Measurements from ENCODE around the gene FAM78B. TPM values are rescaled to one million over a fixed set of nuclear protein-coding genes. Genes with fewer than 3 reads are reported as not detected.
A peak's percentile ranks its signal among the peaks of the same experiment; 100 is the strongest.

FAM78B gene
- total and polyA plus RNA-seq, 10 of the 15 experiments (the other 5 are each of a cell fraction or from before 2014, with no cell fraction given): 0.10 to 4.9 (median 1.6) TPM

- ATAC-seq: no peak
- Histone ChIP-seq H3K4me1 (ENCODE audit: control insufficient read depth, insufficient read depth, low read length) (peaks cover 41% of the 10 kb centered on the region), H3K9me3 (replicated peaks; ENCODE audit: control insufficient read depth, insufficient read depth, low read length) (no peaks in the 10 kb centered on the region; the same call in 2 of the 3 replicates), H3K79me2 (ENCODE audit: control insufficient read depth, insufficient read depth, low read length) (no peaks in the 10 kb centered on the region), H3K4me3 (no peak overlapping the region), H3K4me2 (ENCODE audit: control insufficient read depth, insufficient read depth) (peak overlapping the region; percentile 44; the same call in 1 of the 2 replicates), H3K9ac (ENCODE audit: control insufficient read depth, insufficient read depth, low read length) (no peak overlapping the region), H3K36me3 (ENCODE audit: control insufficient read depth in 2 of 2, insufficient read depth in 2 of 2, low read length in 1 of 2) (no peaks in the 10 kb centered on the region), H3K27me3 (replicated peaks in 1 of 2; ENCODE audit: control insufficient read depth in 2 of 2, insufficient read depth in 2 of 2, low read length in 1 of 2) (no peaks in the 10 kb centered on the region), H4K20me1 (ENCODE audit: control insufficient read depth, insufficient read depth) (no peaks in the 10 kb centered on the region), H3K27ac (ENCODE audit: control insufficient read depth, insufficient read depth) (peak overlapping the region; percentile 65), H2AFZ (ENCODE audit: control insufficient read depth, low read depth, low read length) (peak overlapping the region; percentile 44)
- no peak for FAIRE-seq
- TF ChIP-seq EP300 (IDR thresholded peaks at IDR 0.05; ENCODE audit: borderline replicate concordance in 1 of 2, control insufficient read depth in 1 of 2, low read depth in 2 of 2, low read length in 2 of 2): no peak
- SMC1A ChIA-PET (ENCODE audit: uncharacterized antibody, unreplicated experiment): interaction anchor here (0.7 to 3.0 kb wide), 25 partner anchors 9 to 485 kb away, joined by 3 to 22 read pairs (median 4); no protein-coding TSS in a partner anchor
- intact Hi-C loops (cut with micrococcal nuclease; ENCODE audit: unreplicated experiment): no loop called here
- BruUV-seq (replicated peaks): no TSS peak
- in situ Hi-C loops (cut with MboI): no loop called here
- RAD21 ChIA-PET (ENCODE audit: unreplicated experiment): interaction anchor here (0.7 to 2.9 kb wide), 17 partner anchors 9 to 308 kb away, joined by 3 to 32 read pairs (median 4); no protein-coding TSS in a partner anchor
- WGBS (ENCODE audit: insufficient coverage, insufficient replicate concordance, low lambda C conversion rate, missing lambda C conversion rate): 27% methylated on average over 2 of the region's 2 CpGs
- POLR2A ChIA-PET: interaction anchor here (0.6 to 2.3 kb wide), 6 partner anchors 9 to 571 kb away, joined by 3 to 10 read pairs (median 3); no protein-coding TSS in a partner anchor
- CTCF ChIA-PET: interaction anchor here (0.7 to 3.1 kb wide), 13 partner anchors 10 to 308 kb away, joined by 3 to 13 read pairs (median 4); no protein-coding TSS in a partner anchor
- no peak for DNase-seq (ENCODE audit: low read depth, low spot score)
Measured at GRCh38 chr1:166170726-166171125, 3.9 kb upstream of the FAM78B start.

- no TSS peak for BruUV-seq (replicated peaks)
- Histone ChIP-seq H3K4me3 (no peak overlapping the region), H3K9me3 (replicated peaks; ENCODE audit: control insufficient read depth, insufficient read depth, low read length) (no peaks in the 10 kb centered on the region; the same call in 2 of the 3 replicates), H2AFZ (ENCODE audit: control insufficient read depth, low read depth, low read length) (peak overlapping the region; percentile 50; the same call in 1 of the 2 replicates), H3K27ac (ENCODE audit: control insufficient read depth, insufficient read depth) (peak overlapping the region; percentile 72), H4K20me1 (ENCODE audit: control insufficient read depth, insufficient read depth) (no peaks in the 10 kb centered on the region), H3K4me2 (ENCODE audit: control insufficient read depth, insufficient read depth) (peak overlapping the region; percentile 72), H3K79me2 (ENCODE audit: control insufficient read depth, insufficient read depth, low read length) (no peaks in the 10 kb centered on the region), H3K9ac (ENCODE audit: control insufficient read depth, insufficient read depth, low read length) (no peak overlapping the region), H3K27me3 (replicated peaks in 1 of 2; ENCODE audit: control insufficient read depth in 2 of 2, insufficient read depth in 2 of 2, low read length in 1 of 2) (no peaks in the 10 kb centered on the region; a peak in 1 of 4 replicates), H3K36me3 (ENCODE audit: control insufficient read depth in 2 of 2, insufficient read depth in 2 of 2, low read length in 1 of 2) (no peaks in the 10 kb centered on the region), H3K4me1 (ENCODE audit: control insufficient read depth, insufficient read depth, low read length) (peaks cover 42% of the 10 kb centered on the region)
- WGBS (ENCODE audit: insufficient coverage, insufficient replicate concordance, low lambda C conversion rate, missing lambda C conversion rate): 0% methylated on average over 2 of the region's 2 CpGs
- DNase-seq (ENCODE audit: low read depth, low spot score) (peak; percentile 85), ATAC-seq (peak; percentile 69), FAIRE-seq (peak; percentile 65)
- in situ Hi-C loops (cut with MboI): no loop called here
- CTCF ChIA-PET: interaction anchor here (0.8 to 3.1 kb wide), 13 partner anchors 10 to 309 kb away, joined by 3 to 13 read pairs (median 4); no protein-coding TSS in a partner anchor
- SMC1A ChIA-PET (ENCODE audit: uncharacterized antibody, unreplicated experiment): interaction anchor here (0.7 to 3.0 kb wide), 21 partner anchors 8 to 484 kb away, joined by 3 to 22 read pairs (median 5); no protein-coding TSS in a partner anchor
- intact Hi-C loops (cut with micrococcal nuclease; ENCODE audit: unreplicated experiment): no loop called here
- POLR2A ChIA-PET: interaction anchor here (0.6 to 2.3 kb wide), 7 partner anchors 9 to 570 kb away, joined by 3 to 10 read pairs (median 3); no protein-coding TSS in a partner anchor
- RAD21 ChIA-PET (ENCODE audit: unreplicated experiment): interaction anchor here (0.7 to 2.9 kb wide), 20 partner anchors 9 to 309 kb away, joined by 3 to 32 read pairs (median 4); no protein-coding TSS in a partner anchor
- peak; percentile 60 for TF ChIP-seq NFIC (IDR thresholded peaks at IDR 0.05; ENCODE audit: low read depth, low read length)
- TF ChIP-seq E4F1 (IDR thresholded peaks at IDR 0.05; ENCODE audit: borderline replicate concordance, partially characterized antibody): no peak
- no peak for TF ChIP-seq IRF5 (IDR thresholded peaks at IDR 0.05; ENCODE audit: borderline replicate concordance)
- no peak for TF ChIP-seq NKRF (conservative IDR thresholded peaks at IDR 0.05)
- peak; percentile 40; the same call in 1 of the 2 replicates for TF ChIP-seq BACH1 (IDR thresholded peaks at IDR 0.05; ENCODE audit: borderline replicate concordance)
- TF ChIP-seq EGR1 (IDR thresholded peaks at IDR 0.05; ENCODE audit: borderline replicate concordance in 1 of 2, low read depth in 2 of 2, low read length in 2 of 2): no peak
- no peak for TF ChIP-seq HDAC6 (IDR thresholded peaks at IDR 0.05; ENCODE audit: unreplicated experiment)
Measured at GRCh38 chr1:166170075-166170474, 3.3 kb upstream of the FAM78B start.

All from GM12878 (cell line).